22Rv1 (cell line): Measurements from ENCODE around the gene PDE8A.
"Not testable (repeated sequence)": the region's sequence is repeated elsewhere in the genome, so short reads cannot be mapped to it uniquely, and the experiment has no call there.

ENCODE experiments used
- H3K27ac ChIP-seq: fragments of 450-650 bp; 2 replicates; pipeline ENCODE4 v1.5.1; 2017
- CTCF ChIP-seq: fragments of 450-650 bp; IDR thresholded peaks from 2 replicates; pipeline ENCODE4 v1.5.1; 2017; ENCODE audit warnings: mild to moderate bottlenecking
- ZFX ChIP-seq: fragments of 450-650 bp; IDR thresholded peaks from 2 replicates; pipeline ENCODE4 v1.6.1; 2017; ENCODE audit warnings: antibody characterized with exemption, borderline replicate concordance

The PDE8A gene

GRCh38 chr15:85162237-85162636 lies 180.6 kb downstream of the PDE8A start:
- H3K27ac ChIP-seq = no peak overlapping the region
- TF ChIP-seq CTCF (no peak), ZFX (no peak)

GRCh38 chr15:85164841-85165466 lies 183.3 kb downstream of the PDE8A start:
- H3K27ac ChIP-seq = no peak overlapping the region
- TF ChIP-seq ZFX = no peak
- TF ChIP-seq CTCF = no peak

GRCh38 chr15:85167568-85167967 lies 185.9 kb downstream of the PDE8A start:
- TF ChIP-seq CTCF = no peak
- no peak for TF ChIP-seq ZFX
- no peak overlapping the region for H3K27ac ChIP-seq

GRCh38 chr15:85168642-85169173 lies 187.1 kb downstream of the PDE8A start:
- no peak overlapping the region for H3K27ac ChIP-seq
- TF ChIP-seq ZFX (no peak), CTCF (peak; percentile 49)

GRCh38 chr15:85171736-85172135 lies 190.1 kb downstream of the PDE8A start:
- TF ChIP-seq ZFX (no peak), CTCF (no peak)
- H3K27ac ChIP-seq = no peak overlapping the region

- H3K27ac ChIP-seq = no peak overlapping the region
- no peak for TF ChIP-seq ZFX
- no peak for TF ChIP-seq CTCF
Measured at GRCh38 chr15:85172846-85173490, 191.3 kb downstream of the PDE8A start.

GRCh38 chr15:85173630-85174029 lies 192.0 kb downstream of the PDE8A start:
- not testable (repeated sequence) for H3K27ac ChIP-seq
